B cell (primary cell): ENCODE data around the gene MDP1. TPM values are rescaled to one million over a fixed set of nuclear protein-coding genes. Genes with fewer than 3 reads are reported as not detected.

ENCODE experiments used
- ATAC-seq: fragments of 200-7000 bp; cut with Tn5 transposase; one replicate; pipeline ENCODE4 v1.10.0; 2021; ENCODE audit warnings: low read depth, mild to moderate bottlenecking, moderate number of reproducible peaks, moderate library complexity
- CTCF ChIA-PET: fragments of 350-600 bp; sonication (Branson Sonifier 250); formaldehyde crosslinking; loops from one replicate; lab custom pipeline; 2021; ENCODE audit warnings: antibody characterized with exemption, inconsistent platforms; lab: Charles Lee
- POLR2A ChIA-PET: fragments of 350-600 bp; sonication (Branson Sonifier 250); formaldehyde crosslinking; loops from one replicate; lab custom pipeline; 2021; ENCODE audit warnings: antibody characterized with exemption; lab: Charles Lee
- DNase-seq: peaks from one replicate; pipeline ENCODE4 v3.0.0; 2013
- H2AFZ ChIP-seq: 2 replicates; pipeline ENCODE4 v1.6.1; 2012; ENCODE audit warnings: mild to moderate bottlenecking, low read depth, low read length; ENCODE audit not compliant: insufficient read depth, poor library complexity, severe bottlenecking
- H3K27ac ChIP-seq, 2 donors: 1 replicate in 1 of 2; 2 replicates in 1 of 2; pipeline ENCODE4 v1.5.1; 2012 to 2013; ENCODE audit warnings: low read length in 2 of 2, mild to moderate bottlenecking in 2 of 2, moderate library complexity in 1 of 2
- H3K27me3 ChIP-seq, 4 experiments: fragments of 200-600 bp in 1 of 4; sonication (generic) in 1 of 4; replicated peaks in 1 of 4; 1 replicate in 2 of 4; 2 replicates in 2 of 4; pipeline versions ENCODE4 v1.6.1 to v1.7.0; 2013 to 2016; ENCODE audit warnings: low read length in 3 of 4, mild to moderate bottlenecking in 2 of 4, mixed read lengths in 1 of 4, moderate library complexity in 1 of 4; ENCODE audit not compliant: insufficient read depth in 4 of 4, control insufficient read depth in 3 of 4; ENCODE audit errors: control extremely low read depth in 1 of 4
- H3K36me3 ChIP-seq, 2 experiments: replicated peaks in 1 of 2; 1 replicate in 1 of 2; 2 replicates in 1 of 2; pipeline versions ENCODE4 v1.6.1 to v1.7.1; 2013; ENCODE audit warnings: low read length in 1 of 2; ENCODE audit not compliant: insufficient read depth in 2 of 2, control insufficient read depth in 1 of 2; ENCODE audit errors: control extremely low read depth in 1 of 2, extremely low read depth in 1 of 2
- H3K4me1 ChIP-seq, 2 donors: fragments of 200-600 bp in 1 of 2; sonication (generic) in 1 of 2; 1 replicate in 1 of 2; 2 replicates in 1 of 2; pipeline versions ENCODE4 v1.5.1 to v1.6.1; 2013 to 2017; ENCODE audit warnings: low read length in 2 of 2; ENCODE audit not compliant: control insufficient read depth in 2 of 2, insufficient read depth in 2 of 2
- H3K4me2 ChIP-seq: replicated peaks from 2 replicates; pipeline ENCODE3; 2012; ENCODE audit warnings: mild to moderate bottlenecking, low read depth, low read length; ENCODE audit not compliant: poor library complexity, severe bottlenecking
- H3K4me3 ChIP-seq, 5 experiments: fragments of 200-600 bp in 1 of 5; sonication (generic) in 1 of 5; 1 replicate in 3 of 5; 2 replicates in 2 of 5; pipeline versions ENCODE4 v1.5.1 to v1.7.0; 2011 to 2016; ENCODE audit warnings: low read length in 4 of 5, mild to moderate bottlenecking in 4 of 5, low read depth in 2 of 5, control low read depth in 1 of 5, moderate library complexity in 1 of 5; ENCODE audit not compliant: insufficient read depth in 1 of 5; ENCODE audit errors: control extremely low read depth in 1 of 5, extremely low read depth in 1 of 5
- H3K79me2 ChIP-seq: fragments of 200-600 bp; sonication (generic); one replicate; pipeline ENCODE4 v1.6.0; 2016; ENCODE audit warnings: low read length; ENCODE audit not compliant: control insufficient read depth, insufficient read depth
- H3K9ac ChIP-seq: fragments of 200-600 bp; sonication (generic); 2 replicates; pipeline ENCODE4 v1.6.1; 2017; ENCODE audit warnings: mild to moderate bottlenecking, low read length, moderate library complexity
- H3K9me3 ChIP-seq, 3 donors: one replicate each; pipeline versions ENCODE4 v1.6.1 to v1.7.1; 2013; ENCODE audit warnings: low read length in 2 of 3; ENCODE audit not compliant: control insufficient read depth in 2 of 3, insufficient read depth in 1 of 3; ENCODE audit errors: control extremely low read depth in 1 of 3
- H4K20me1 ChIP-seq: 2 replicates; pipeline ENCODE4 v1.6.0; 2012; ENCODE audit warnings: mild to moderate bottlenecking, low read length; ENCODE audit not compliant: insufficient read depth, control insufficient read depth, poor library complexity, severe bottlenecking
- H3K27ac Mint-ChIP-seq: one replicate; pipeline ENCODE4 v1.8.0; 2021; ENCODE audit warnings: mixed read lengths
- H3K27me3 Mint-ChIP-seq: one replicate; pipeline ENCODE4 v1.8.0; 2021; ENCODE audit warnings: mixed read lengths
- H3K4me1 Mint-ChIP-seq: one replicate; pipeline ENCODE4 v1.8.0; 2021; ENCODE audit warnings: mixed read lengths
- H3K4me3 Mint-ChIP-seq: one replicate; pipeline ENCODE4 v1.8.0; 2021; ENCODE audit warnings: mixed read lengths
- H3K9me3 Mint-ChIP-seq: one replicate; pipeline ENCODE4 v1.8.0; 2022; ENCODE audit warnings: mixed read lengths; ENCODE audit not compliant: insufficient read depth
- CTCF ChIP-seq: fragments of 200-600 bp; IDR thresholded peaks from one replicate; pipeline ENCODE4 v1.8.0; 2022; ENCODE audit warnings: antibody characterized with exemption, mild to moderate bottlenecking
- EZH2 ChIP-seq: IDR thresholded peaks from 2 replicates; pipeline ENCODE4 v1.6.1; 2012; ENCODE audit warnings: borderline replicate concordance, low read depth, mild to moderate bottlenecking, moderate library complexity, low read length; ENCODE audit not compliant: insufficient read depth, poor library complexity, severe bottlenecking
- WGBS: methylation state at CpG from one replicate; pipeline ENCODE4 v1.1.5; 2013; ENCODE audit warnings: missing lambda C conversion rate; ENCODE audit not compliant: insufficient coverage; 5-methylcytosine and 5-hydroxymethylcytosine counted together
- intact Hi-C: fragments of 100-400 bp; cut with micrococcal nuclease; formaldehyde crosslinking; loops from one replicate; pipeline ENCODE4 v1.10.0; 2022
- polyA plus RNA-seq: library from polyadenylated mRNA; depleted of rRNA; stranded (reverse); fragments of >200 nt; gene quantifications from 2 replicates; pipeline ENCODE4 v1.2.3, GENCODE V29; 2012
- total RNA-seq, 2 donors: library from RNA; stranded (reverse); fragments of 120-200 nt in 1 of 2; gene quantifications; 1 replicate in 1 of 2; 2 replicates in 1 of 2; pipeline versions ENCODE4 v1.2.3 to v1.2.4, GENCODE V29; 2013 to 2022

The MDP1 gene
- total and polyA plus RNA-seq, 2 donors (not counting 1 experiment from before 2014, with no cell fraction given) = 11.3 to 28.1 TPM

GRCh38 chr14:24196071-24197055 lies 19.5 kb downstream of the MDP1 start:
- Histone ChIP-seq H2AFZ (peak overlapping the region; percentile 88), H3K36me3 (peaks cover 0 to 14% of the 10 kb centered on the region in 2 experiments), H3K27me3 (no peaks in the 10 kb centered on the region), H3K4me2 (peak overlapping the region; percentile 91), H3K79me2 (peaks cover 73% of the 10 kb centered on the region), H3K9ac (peak overlapping the region; percentile 97), H3K27ac (peak overlapping the region; percentile 98 to 99), H3K4me3 (peak overlapping the region; percentile 82 to 99 (median 83)), H4K20me1 (no peaks in the 10 kb centered on the region), H3K4me1 (peaks cover 25 to 26% of the 10 kb centered on the region in 2 donors), H3K9me3 (no peaks in the 10 kb centered on the region)
- intact Hi-C loops = loop anchor here (1.0 to 5.0 kb wide), 2 partner anchors 8 to 101 kb away; partner anchors contain the start of genes DHRS1, IPO4 and NOP9
- H3K4me1 Mint-ChIP-seq = peaks cover 49% of the 10 kb centered on the region
- DNase-seq (peak; percentile 67), ATAC-seq (peak; percentile 2)
- peak overlapping the region; percentile 99 for H3K27ac Mint-ChIP-seq
- 0% methylated on average over 13 of the region's 33 CpGs for WGBS
- ChIA-PET CTCF (interaction anchor here (0.9 to 3.5 kb wide), 17 partner anchors 11 to 241 kb away, joined by 3 to 21 read pairs (median 4); partner anchors contain the start of genes CHMP4A, CIDEB, IRF9 and MDP1), POLR2A (interaction anchor here (0.7 to 3.6 kb wide), 13 partner anchors 10 to 234 kb away, joined by 3 to 64 read pairs (median 10); partner anchors contain the start of genes CBLN3, CHMP4A, DCAF11 and EMC9)
- H3K9me3 Mint-ChIP-seq = no peaks in the 10 kb centered on the region
- H3K27me3 Mint-ChIP-seq = no peaks in the 10 kb centered on the region
- TF ChIP-seq CTCF (no peak), EZH2 (no peak)
- H3K4me3 Mint-ChIP-seq = peak overlapping the region; percentile 89
